Measurements from ENCODE around the gene CHRNE.
"Not testable (repeated sequence)": the region's sequence is repeated elsewhere in the genome, so short reads cannot be mapped to it uniquely, and the experiment has no call there.

Gene CHRNE

DNA sequence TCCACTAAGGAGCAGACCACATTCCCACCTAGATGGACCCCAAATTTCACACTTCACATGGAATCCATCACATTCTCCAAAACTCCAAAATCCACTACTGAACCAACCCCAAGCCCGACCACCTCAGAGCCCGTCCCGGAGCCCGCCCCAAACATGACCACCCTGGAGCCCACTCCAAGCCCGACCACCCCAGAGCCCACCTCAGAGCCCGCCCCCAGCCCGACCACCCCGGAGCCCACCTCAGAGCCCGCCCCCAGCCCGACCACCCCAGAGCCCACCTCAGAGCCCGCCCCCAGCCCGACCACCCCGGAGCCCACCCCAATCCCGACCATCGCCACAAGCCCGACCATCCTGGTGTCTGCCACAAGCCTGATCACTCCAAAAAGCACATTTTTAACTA is 30.7 kb upstream of the CHRNE start:
- TF ChIP-seq, protein P1, sequence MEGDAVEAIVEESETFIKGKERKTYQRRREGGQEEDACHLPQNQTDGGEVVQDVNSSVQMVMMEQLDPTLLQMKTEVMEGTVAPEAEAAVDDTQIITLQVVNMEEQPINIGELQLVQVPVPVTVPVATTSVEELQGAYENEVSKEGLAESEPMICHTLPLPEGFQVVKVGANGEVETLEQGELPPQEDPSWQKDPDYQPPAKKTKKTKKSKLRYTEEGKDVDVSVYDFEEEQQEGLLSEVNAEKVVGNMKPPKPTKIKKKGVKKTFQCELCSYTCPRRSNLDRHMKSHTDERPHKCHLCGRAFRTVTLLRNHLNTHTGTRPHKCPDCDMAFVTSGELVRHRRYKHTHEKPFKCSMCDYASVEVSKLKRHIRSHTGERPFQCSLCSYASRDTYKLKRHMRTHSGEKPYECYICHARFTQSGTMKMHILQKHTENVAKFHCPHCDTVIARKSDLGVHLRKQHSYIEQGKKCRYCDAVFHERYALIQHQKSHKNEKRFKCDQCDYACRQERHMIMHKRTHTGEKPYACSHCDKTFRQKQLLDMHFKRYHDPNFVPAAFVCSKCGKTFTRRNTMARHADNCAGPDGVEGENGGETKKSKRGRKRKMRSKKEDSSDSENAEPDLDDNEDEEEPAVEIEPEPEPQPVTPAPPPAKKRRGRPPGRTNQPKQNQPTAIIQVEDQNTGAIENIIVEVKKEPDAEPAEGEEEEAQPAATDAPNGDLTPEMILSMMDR (IDR thresholded peaks at IDR 0.05; ENCODE audit: extremely low read depth, missing control alignments) = no peak
- DNase-seq (ENCODE audit: low spot score) = no peak

DNA sequence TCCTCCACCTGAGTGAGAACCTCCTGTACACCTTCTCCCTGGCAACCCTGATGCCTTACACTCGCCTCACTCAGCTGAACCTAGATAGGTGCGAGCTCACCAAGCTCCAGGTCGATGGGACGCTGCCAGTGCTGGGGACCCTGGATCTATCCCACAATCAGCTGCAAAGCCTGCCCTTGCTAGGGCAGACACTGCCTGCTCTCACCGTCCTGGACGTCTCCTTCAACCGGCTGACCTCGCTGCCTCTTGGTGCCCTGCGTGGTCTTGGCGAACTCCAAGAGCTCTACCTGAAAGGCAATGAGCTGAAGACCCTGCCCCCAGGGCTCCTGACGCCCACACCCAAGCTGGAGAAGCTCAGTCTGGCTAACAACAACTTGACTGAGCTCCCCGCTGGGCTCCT is 29.9 kb upstream of the CHRNE start:
- TF ChIP-seq, protein P1 (IDR thresholded peaks at IDR 0.05; ENCODE audit: extremely low read depth, missing control alignments) = no peak

GRCh38 chr17:4931963-4932362 is 29.1 kb upstream of the CHRNE start, which contains the start of gene GP1BA:
Gene GP1BA (plus strand): TSS chr17:4932277. CDS start chr17:4932605, 328 bp downstream.
- TF ChIP-seq, protein P1 (IDR thresholded peaks at IDR 0.05; ENCODE audit: extremely low read depth, missing control alignments) = no peak
- DNase-seq (ENCODE audit: low spot score) = peak; percentile 53

More for the DNA sequence above, 29.9 kb upstream of the CHRNE start:
- DNase-seq (ENCODE audit: low spot score) = no peak

DNA sequence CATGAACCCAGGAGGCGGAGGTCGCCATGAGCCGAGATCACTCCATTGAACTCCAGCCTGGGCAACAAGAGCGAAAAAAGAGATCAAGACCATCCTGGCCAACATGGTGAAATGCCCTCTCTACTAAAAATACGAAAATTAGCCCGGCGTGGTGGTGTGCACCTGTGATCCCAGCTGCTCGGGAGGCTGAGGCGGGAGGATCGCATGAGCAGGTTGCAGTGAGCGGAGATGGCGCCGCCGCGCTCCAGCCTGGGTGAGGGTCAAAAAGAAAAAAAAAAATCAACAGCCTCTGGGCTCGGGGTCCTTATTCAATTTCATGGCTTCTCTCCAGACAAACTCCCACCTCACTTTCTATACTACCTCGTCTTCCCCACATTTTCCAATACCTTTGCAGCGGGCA is 26.0 kb upstream of the CHRNE start:
- no peak for DNase-seq (ENCODE audit: low spot score)
- TF ChIP-seq, protein P1 (IDR thresholded peaks at IDR 0.05; ENCODE audit: extremely low read depth, missing control alignments) = no peak

- not testable (repeated sequence) for DNase-seq (ENCODE audit: low spot score)
Measured at GRCh38 chr17:4926577-4927335, 23.9 kb upstream of the CHRNE start.

GRCh38 chr17:4921320-4921719 is 18.4 kb upstream of the CHRNE start:
- TF ChIP-seq, protein P1 (IDR thresholded peaks at IDR 0.05; ENCODE audit: extremely low read depth, missing control alignments) = no peak
- no peak for DNase-seq (ENCODE audit: low spot score)

GRCh38 chr17:4920351-4921048 is 17.6 kb upstream of the CHRNE start:
- no peak for DNase-seq (ENCODE audit: low spot score)
- TF ChIP-seq, protein P1 (IDR thresholded peaks at IDR 0.05; ENCODE audit: extremely low read depth, missing control alignments) = no peak
